Cerebellar nuclear complex (tissue), 1 donor: ENCODE data around the gene GALNT2.

Source experiments
- DNase-seq, 2 experiments: peaks; one replicate each; lab custom pipeline; 2025; lab: John Stamatoyannopoulos, UW

GALNT2 gene

DNA sequence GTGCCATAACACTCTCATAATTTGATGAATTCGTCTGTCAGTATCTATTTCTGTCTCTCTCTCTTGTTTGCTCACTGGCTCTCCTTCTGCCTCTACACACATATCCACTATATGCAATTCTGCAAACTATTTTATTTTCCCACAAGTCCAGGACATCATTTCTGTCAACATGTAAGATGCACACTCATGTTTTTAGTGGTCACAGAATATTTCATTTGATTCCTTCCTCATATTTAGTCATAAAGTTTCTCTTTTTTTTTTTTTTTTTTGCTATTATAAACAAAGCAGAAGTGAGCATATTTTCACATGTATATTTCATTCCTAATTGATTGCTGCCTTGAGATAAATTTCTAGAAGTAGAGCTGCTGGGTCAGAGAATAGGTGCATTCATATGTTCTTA, 193.8 kb downstream of the GALNT2 start:
- no peak for DNase-seq

DNA sequence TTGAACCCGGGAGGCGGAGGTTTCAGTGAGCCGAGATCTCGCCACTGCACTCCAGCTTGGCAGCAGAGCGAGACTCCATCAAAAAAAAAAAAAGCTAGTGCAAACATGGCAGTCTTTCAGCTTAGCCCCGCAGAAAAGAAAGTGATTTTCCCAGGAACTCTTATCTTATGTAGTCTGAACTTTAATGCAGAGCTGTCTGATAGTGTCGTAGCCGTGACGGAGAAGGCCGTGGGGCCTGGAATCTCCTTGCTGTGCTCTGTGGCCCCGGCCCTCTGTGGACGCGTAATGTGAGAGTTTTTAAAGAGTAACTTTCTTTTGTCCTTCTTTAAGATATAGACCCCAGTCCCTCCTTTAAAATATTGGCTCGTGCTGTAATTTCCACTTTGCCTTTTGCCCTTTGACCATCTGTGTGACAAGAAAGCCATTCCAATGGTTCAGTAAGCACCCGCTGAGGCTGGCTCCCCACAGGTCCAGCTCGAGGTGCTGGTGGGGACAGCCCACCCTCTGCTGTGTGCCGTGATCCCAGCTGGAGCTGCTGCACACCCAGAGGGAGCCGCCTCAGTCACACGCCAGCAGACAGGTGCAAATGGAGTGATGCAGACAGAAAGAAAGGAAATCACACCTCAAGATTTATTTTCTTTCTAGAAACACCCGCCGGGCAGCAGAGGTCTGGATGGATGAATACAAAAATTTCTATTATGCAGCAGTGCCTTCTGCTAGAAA, 195.1 kb downstream of the GALNT2 start:
- DNase-seq, result no peak

DNA sequence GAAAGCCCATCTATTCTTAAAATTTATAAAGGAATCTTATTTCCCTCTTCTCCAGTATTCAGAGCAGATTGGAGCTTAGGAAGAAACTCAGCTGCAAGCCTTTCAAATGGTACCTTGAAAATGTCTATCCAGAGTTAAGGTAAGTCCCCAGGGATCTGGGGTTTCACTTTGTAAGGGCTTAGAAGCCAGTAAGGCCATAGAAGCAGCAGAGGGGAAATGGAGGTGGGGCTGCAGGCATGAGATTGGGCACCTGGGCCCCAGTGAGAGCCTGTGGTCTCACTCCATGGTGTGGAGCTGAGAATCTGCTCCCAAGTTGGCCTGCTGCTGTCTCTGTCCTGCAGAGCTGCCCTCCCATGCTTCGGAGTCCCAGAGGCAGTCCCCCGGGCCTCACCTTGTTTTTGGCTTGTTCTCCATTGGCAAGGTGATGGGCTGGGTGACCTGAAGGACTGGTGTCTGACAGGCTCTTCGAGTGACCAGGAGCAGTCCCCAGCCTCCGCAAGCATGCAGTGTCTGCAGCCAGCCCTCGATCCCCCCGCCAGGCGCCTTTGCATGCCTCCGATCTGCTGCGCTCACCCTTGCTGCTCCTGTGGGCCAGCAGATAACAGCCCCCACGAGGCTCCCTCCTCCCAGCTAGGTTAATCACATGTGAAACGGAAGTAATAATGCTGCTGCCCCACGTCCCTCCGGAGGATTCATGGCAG, 196.0 kb downstream of the GALNT2 start:
- DNase-seq, result no peak

DNA sequence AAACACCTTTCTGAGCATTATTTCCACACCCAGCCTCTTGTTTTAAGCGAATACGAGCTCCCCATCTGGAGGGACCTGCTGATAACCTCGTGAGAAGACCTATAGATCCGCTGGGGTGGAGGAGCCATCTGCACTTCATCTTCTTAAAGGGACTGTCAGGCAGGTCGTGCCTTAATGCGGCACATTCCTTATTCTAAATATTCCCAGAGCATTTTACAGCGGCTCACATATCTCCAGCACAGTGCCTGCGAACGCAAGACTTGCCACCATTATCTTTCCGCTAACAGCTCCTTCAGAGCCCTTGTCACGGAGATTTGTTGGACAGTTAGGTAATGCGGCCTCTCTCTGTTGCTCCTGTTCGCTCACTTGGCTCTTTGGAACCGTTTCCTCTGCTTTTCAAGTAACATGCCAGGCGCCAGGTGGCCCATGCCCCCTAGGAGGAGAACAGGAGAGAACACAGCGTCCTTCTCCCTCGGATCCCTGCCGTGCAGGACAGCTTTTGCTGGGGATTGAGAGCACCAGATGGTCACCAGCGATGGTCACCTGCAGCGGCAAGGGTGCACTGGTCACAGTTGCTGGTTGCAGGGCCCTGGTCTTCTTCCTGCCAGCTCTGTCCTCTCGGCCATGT, 196.6 kb downstream of the GALNT2 start:
- peak; percentile 62 to 88 for DNase-seq

DNA sequence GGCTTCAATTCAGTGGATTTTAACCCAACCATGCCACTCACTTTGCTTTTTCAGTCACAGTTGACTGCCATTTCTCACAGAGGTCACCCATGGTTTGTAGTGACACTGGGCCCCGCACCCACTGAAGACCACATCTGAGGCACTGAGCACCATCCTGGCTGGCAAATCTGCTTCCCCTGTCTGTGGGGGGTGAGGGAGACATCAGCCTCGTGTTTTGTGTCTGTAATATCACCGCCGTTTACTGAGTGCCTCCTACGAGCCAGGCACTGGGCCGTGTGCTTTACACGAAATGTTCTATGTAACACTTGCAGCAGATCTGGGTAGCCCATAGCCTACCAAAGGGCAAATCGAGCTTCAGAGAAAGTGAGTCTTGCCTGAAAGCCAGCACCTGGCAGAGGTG, 197.3 kb downstream of the GALNT2 start:
- no peak for DNase-seq

DNA sequence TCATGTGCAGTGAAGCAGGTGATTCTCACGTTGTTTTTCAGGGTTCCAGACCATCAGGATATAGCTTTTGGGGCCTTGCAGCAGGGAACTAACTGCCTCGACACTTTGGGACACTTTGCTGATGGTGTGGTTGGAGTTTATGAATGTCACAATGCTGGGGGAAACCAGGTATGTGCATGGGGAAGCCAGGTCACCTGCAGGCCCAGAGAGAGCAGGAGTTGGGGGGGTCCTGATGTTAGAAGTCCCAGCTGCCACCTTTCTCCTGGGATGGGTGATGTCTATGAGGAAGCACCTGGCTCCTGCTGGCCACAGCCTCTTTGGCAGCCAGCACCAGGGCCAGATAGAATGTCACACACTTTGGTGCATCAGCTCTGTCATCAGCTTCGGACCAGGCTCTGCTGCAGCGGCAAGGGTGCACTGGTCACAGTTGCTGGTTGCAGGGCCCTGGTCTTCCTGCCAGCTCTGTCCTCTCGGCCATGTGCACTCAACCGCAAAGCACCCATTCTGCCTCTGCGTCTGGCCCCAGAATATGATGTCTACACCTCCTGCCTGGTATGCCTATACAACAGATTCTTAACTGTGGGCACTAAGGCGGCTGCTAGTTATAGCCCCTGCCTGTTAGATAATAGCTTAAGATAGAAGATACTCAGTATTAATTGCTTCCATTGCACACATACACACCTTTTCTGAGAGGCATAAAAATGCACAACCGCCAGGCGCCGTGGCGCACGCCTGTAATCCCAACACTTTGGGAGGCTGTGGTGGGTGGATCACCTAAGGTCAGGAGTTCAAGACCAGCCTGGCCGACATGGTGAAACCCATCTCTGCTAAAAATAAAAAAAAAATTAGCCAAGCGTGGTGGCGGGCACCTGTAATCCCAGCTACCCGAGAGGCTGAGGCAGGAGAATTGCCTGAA, 198.4 kb downstream of the GALNT2 start:
- no peak for DNase-seq

DNA sequence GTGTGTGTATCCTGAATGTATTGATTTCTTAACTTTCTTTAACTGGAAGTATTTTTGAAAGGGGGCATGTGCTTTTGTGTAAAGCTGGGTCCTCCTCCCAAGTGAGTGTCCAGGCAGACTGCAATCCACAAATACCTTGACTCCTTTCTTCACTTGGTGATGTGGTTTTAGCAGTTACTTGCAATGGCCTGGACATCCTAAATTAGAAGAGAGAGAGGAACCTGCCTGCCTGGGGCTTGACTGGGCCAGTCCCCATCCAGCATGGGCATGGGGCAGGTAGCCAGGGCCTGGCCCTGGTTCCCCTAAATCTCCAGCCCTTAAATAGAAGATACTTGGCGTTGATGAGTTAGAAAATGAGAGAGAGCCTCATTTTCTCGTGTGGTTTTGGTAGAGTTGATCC, 199.4 kb downstream of the GALNT2 start:
- no peak for DNase-seq

DNA sequence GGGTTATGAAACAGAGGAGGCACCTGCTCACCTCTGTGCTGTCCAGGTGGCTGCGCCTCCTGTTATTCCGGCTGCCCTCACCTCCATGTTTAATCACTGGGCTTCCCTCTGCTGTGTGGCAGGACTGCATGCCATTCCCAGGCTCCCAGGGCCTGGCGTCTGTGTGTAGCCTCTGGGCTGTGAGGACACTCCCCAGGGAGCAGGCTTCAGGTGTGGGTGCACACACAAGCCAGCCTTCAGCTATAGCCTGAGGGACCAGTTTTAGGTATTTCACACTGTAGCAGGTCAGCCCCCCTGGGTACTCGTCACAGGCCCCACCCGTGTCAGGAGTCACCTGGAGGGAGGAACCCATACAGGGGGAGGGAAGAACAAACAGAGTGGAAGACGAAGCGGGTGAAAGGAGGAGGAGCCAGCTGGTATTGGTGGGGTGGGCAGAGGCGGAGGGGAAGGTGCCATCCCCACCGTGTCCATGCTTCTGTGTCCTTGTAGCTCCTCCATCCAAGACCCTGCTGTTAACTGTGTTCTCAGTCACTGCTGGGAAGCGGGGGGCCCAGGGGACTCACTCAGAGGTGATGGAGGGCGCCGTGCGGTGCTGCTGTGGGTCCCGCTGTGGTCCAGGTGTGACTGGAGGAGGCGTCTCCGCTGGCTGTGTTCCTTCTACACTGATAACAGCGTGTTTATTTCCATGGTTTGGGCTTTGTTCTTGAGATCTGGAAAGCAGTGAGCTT, 200.5 kb downstream of the GALNT2 start:
- no peak for DNase-seq

DNA sequence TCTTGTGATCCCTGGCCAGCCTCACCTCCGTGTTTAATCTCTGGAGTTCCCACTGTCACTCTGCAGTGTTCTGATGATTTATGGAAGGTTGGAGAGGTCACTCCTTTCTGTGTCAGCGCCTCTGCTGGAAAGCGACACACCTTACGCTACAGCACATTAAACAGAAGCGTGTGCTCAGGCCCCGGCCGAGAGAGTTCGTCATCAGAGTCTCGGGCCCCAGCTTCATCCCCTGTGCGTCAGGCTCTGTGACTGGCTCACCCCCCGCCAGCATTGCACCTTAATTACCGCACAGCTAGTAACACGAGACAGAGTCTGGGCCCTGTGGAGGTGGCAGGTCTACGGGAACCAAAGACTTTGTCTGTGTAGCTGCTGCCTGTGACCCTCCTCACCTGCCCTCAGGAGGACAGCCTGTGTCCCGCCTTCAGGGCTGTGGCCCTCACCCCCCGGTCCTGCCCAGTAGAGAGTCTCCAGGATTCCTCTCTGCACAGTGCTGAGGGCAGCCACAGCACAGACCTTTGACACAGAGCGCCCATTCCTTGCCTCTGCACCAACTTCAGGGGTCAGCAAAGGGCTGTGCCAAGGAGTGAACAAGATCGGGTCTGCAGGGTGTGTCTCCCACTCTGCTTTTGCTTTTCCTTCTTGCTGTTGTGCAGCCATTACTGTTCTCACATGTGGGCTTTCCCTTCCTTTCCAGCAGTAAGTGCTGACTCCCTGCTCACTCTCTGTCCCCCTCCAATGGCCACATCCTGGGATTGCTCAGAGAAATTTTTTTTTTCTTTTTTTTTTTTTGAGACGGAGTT, 201.5 kb downstream of the GALNT2 start:
- no peak for DNase-seq

DNA sequence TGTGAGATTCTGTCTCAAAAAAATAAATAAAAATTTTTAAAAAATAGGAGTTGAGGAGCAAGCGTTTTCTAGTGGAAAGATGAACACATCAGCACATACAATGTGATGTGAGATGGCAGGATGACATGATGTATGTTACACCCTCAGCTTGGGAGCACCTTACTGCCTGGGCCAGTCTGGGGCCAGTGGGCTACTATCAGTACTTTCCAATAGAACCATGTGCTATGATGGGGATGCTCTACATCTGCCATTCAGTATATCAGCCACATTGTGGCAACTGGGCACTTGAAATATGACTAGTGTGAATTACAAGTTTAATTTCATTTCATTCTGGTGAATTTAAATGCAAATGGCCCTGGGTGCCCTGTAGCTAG, 203.1 kb downstream of the GALNT2 start:
- DNase-seq, result no peak

DNA sequence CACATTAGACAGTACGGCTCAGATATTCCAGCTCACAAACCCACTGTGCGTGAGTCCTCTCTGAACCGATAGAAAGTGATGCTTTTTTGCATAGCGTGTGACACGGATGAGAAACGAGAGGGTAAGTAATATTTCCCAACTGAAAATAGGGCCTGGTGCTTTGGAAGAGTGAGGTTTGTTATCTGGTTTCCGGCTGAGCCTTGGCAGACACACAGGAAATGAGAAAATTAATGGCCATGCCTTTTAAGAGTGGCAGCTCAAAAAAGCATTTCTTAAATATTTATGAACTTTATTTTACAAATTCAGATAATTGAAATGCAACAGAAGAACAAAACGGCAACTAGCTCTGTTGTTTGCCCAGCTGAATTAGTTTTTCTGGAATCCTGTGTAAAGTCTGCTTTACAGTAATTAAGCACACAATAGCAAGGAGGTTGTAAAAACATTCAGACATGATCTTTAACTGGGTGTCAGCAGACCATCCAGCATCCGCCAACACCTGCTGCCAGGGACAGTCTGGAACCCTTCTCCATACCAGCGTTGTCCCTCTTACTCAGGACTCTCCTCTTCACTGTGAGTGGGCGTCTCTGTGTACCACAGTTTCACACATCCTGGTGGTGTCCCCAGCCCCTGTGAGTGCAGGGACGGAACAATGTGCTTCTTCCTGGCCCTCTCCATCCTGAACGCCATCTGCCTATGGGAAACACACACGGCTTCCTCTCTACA, 203.7 kb downstream of the GALNT2 start:
- DNase-seq, result no peak

DNA sequence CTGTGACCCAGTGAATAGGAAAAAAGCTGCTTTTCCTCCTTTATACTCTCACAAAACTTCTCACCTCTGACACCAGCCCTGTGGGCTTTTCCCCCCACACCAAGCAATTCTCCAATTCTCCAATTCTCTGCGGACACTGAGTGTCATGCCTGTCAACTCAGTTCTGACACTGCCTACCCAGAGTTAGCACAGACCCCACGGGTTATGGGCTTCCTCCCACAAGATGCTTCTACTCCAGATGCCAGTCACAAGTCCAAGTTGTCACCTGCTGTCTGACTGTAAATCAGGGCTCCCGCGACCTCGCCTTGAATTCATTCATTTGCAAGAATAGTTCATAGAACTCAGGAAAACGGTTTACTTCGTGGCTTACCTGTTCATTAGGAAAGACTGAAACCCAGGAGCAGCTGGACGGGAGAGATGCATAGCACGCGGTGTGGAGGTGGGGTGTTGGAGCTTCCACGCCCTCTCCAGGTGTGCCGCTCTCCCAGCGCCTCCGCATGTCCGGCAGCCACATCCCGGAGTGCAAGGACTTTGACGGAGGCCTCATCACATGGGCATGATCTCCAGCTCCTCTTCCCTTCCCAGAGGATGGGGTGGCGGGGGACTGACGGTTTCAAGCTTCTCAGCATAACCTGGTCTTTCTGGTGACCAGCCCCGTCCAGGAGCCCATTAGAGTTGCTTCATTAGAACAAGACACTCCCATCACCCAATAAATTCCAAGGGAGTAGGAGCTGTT, 204.4 kb downstream of the GALNT2 start:
- no peak for DNase-seq

DNA sequence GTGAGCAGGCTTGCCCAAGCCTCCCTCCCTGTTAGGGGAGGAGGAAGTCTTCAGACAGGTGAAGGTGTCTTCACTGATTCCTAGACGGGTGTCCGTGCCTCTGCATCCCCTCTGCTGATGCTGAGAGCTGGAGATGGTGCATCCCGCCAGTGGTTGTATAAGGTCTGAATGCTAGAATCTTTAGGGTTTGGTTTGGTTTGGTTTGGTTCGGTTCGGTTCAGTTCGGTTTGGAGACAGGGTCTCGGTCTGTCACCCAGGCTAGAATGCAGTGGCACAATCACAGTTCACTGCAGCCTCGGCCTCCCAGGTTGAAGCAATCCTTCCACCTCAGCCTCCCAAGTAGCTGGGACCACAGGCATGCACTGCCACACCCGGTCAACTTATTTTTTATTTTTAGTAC, 205.5 kb downstream of the GALNT2 start:
- DNase-seq, result no peak

DNA sequence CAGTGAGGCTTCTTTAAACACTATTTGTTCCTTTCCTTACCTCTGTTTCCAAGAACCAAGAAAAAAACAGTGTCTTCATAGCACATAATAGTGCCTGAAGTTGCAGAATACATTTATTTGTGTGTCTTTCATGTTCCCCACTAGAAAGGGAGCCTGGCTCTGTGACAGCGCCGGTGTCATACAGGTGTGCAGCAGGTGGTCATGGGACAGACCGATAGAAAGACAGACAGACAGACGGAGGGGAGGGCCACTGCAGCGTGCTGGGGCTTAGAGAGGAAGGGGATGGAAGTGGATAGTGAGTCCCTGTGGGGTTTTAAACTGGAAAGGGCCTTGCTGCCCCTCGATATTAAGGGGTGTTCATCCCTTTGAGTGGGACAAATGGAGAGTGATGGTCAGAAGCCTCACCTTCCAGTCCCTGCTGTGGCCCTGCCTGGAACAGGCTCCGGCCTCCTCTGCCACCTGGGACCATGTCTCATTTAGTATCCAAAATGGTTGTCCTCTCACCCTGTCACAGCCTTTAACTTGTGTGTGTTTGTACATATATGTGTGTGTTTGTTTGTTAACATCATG, 206.2 kb downstream of the GALNT2 start:
- no peak for DNase-seq

DNA sequence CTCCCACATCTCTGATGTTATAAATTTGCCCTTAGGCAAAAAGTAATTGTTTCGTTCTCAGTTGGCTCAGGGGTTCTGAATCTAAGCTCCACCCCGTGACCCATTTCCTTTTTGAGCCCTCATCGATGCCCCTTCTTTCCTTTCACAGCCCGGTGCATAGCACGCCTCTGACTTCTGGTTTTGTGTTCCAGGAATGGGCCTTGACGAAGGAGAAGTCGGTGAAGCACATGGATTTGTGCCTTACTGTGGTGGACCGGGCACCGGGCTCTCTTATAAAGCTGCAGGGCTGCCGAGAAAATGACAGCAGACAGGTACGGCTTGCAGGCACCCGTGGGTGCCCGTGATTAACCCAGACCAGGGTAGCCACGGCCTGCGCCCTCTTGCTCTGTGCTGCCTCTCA, 207.2 kb downstream of the GALNT2 start:
- DNase-seq, result no peak

DNA sequence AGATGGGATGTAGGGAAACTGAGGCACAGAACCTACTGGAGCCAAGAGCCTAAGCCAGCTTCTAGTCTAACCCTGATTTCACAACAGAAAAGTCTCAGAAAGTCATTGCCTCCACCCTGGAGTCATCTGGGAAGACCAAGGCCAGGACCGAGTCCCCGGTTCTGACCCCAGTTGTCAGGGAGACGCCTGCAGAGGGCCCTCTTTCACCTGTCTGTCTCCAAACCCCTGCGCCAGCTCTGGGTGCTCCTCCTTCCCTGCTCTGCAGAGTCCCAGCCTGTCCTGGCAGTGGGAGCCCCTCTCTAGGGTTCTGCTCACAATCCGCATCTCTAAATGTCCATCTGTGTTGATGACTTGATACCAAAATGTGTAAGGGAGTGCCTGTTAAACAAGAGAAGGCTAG, 209.4 kb downstream of the GALNT2 start:
- no peak for DNase-seq

DNA sequence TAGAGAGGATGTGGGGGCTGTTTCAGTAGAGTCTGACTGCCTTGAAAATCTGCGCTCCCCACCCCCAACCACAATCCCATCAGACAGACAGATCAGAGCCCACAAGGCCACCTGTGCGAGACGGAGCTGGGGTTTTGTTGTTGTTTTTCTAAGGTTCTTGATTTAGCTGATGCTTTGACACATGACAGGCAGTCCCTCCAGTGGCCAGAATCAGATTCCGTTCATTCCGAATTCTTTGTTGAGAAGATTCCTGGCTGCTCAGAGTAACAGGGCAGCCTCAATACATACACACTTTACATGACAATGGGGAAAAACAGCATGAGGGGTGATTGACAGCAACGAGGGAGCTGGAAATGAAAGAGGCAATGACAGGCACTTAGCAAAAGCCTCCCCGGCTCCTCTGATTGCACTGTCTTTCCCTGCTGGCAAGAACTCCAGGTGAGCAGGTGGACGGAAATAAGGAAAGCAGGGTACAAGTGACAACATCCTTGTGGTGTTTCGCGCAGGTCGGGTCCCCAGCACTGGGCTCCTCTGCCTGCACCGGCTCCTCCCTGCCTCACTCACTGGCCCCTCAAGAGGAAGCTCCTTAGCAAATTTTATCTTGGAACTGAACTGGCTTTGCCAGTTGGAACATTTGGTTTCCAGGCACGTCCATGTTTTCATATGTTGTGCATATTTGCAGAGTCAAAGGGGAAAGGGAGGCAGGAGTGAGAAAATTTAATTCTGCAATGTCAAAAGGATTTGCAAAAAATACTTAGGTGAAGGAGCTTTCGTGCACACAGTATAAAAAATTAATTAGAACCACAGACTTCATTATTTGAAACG, 210.4 kb downstream of the GALNT2 start:
- DNase-seq, result no peak

DNA sequence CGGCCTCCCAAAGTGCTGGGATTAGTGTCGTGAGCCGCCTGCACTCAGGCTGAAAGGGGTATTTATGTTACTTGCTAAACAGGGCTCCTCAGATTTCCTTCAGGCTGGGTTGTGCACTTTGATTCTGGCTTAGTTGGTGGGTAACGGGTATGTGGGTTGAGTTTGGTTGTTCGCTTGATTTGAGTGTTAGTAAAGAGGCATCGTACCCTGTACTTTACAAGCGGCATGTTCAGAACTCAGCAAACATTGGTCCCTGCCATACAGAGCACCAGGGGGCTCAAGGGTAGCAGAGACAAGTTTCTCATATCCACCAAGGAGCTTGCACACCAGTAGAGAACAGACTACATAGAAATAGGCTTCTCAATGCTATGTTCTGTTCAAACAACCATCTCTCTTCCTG, 211.3 kb downstream of the GALNT2 start:
- no peak for DNase-seq
